Measurements from ENCODE around the gene SLC10A7.

DNA sequence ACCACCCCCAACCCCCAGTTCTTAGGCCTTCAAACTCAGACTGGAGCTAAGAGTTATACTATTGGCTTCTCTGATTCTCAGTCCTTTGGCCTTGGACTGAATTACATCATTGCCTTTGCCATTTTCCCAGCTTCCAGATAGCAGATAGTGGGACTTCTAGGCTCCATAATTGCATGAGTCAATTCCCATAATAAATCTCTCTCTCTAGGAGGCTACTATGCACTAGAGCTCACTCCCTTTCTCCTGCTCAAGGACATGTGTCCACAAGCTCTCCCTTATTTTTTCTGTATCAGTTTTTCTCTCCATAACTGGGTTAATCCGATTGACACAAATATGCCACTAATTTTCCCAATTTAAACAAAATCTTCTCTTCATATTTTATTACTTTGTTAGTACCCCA lies 204.0 kb downstream of the SLC10A7 start:
- TF ChIP-seq, protein P1, sequence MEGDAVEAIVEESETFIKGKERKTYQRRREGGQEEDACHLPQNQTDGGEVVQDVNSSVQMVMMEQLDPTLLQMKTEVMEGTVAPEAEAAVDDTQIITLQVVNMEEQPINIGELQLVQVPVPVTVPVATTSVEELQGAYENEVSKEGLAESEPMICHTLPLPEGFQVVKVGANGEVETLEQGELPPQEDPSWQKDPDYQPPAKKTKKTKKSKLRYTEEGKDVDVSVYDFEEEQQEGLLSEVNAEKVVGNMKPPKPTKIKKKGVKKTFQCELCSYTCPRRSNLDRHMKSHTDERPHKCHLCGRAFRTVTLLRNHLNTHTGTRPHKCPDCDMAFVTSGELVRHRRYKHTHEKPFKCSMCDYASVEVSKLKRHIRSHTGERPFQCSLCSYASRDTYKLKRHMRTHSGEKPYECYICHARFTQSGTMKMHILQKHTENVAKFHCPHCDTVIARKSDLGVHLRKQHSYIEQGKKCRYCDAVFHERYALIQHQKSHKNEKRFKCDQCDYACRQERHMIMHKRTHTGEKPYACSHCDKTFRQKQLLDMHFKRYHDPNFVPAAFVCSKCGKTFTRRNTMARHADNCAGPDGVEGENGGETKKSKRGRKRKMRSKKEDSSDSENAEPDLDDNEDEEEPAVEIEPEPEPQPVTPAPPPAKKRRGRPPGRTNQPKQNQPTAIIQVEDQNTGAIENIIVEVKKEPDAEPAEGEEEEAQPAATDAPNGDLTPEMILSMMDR (IDR thresholded peaks at IDR 0.05) = no peak
- TF ChIP-seq POLR2A (IDR thresholded peaks at IDR 0.05) = no peak
